PC-9 (cell line): ENCODE data around the gene SPATA1.
A peak's percentile ranks its signal among the peaks of the same experiment; 100 is the strongest.

Experiments
- EZH2 ChIP-seq: fragments of 200-600 bp; sonication (generic); IDR thresholded peaks from 2 replicates; pipeline ENCODE4 v1.8.0; 2017; ENCODE audit warnings: antibody characterized with exemption, low read depth
- TF ChIP-seq, protein P1 (sequence below): fragments of 200-600 bp; sonication (generic); conservative IDR thresholded peaks from 2 replicates; pipeline ENCODE4 v1.6.1; 2017; ENCODE audit warnings: mixed run types, antibody characterized with exemption, mild to moderate bottlenecking, moderate library complexity

DNA sequence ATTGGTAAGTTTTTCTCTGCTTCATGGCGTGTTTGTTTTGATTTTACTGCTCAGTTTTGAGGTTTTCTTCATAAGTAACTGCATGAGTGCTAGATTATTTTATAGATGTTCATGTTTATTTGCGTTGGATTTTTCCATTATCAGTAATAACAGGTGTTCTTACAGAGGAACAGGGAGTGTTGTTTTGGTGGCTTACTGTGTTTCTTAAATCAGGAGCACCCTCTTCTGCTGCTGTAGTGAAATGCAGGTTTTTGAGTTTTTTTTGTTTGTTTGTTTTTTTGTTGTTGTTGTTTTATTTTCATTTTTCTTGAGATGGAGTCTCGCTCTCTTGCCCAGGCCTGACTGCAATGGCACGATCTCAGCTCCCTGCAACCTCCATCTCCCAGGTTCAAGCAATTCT, 35.5 kb downstream of the SPATA1 start:
- TF ChIP-seq, protein P1, sequence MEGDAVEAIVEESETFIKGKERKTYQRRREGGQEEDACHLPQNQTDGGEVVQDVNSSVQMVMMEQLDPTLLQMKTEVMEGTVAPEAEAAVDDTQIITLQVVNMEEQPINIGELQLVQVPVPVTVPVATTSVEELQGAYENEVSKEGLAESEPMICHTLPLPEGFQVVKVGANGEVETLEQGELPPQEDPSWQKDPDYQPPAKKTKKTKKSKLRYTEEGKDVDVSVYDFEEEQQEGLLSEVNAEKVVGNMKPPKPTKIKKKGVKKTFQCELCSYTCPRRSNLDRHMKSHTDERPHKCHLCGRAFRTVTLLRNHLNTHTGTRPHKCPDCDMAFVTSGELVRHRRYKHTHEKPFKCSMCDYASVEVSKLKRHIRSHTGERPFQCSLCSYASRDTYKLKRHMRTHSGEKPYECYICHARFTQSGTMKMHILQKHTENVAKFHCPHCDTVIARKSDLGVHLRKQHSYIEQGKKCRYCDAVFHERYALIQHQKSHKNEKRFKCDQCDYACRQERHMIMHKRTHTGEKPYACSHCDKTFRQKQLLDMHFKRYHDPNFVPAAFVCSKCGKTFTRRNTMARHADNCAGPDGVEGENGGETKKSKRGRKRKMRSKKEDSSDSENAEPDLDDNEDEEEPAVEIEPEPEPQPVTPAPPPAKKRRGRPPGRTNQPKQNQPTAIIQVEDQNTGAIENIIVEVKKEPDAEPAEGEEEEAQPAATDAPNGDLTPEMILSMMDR = peak; percentile 62; the same call in 1 of the 2 replicates
- no peak for TF ChIP-seq EZH2
